Omental fat pad (tissue), 4 donors: Measurements from ENCODE around the gene STEEP1. TPM values are rescaled to one million over a fixed set of nuclear protein-coding genes. Genes with fewer than 3 reads are reported as not detected.
"Not testable (repeated sequence)": the region's sequence is repeated elsewhere in the genome, so short reads cannot be mapped to it uniquely, and the experiment has no call there.

ENCODE experiments used
- ATAC-seq: fragments of 150-250 bp; one replicate; pipeline ENCODE4 v1.9.1; 2016; ENCODE audit warnings: mild to moderate bottlenecking, moderate library complexity; ENCODE audit not compliant: low FRiP score
- DNase-seq: peaks from one replicate; pipeline ENCODE4 v3.0.0-alpha.2; 2019; ENCODE audit warnings: low spot score
- CTCF ChIP-seq, 3 donors: fragments of 450-650 bp; IDR thresholded peaks; one replicate each; pipeline ENCODE4 v1.5.1; 2016 to 2017; ENCODE audit warnings: antibody characterized with exemption in 3 of 3, mild to moderate bottlenecking in 3 of 3, moderate library complexity in 2 of 3
- total RNA-seq, 4 donors: library from RNA; depleted of rRNA; stranded (reverse); fragments of >200 nt; gene quantifications; one replicate each; pipeline ENCODE4 v1.1.0, GENCODE V29; 2016

STEEP1 gene
- total RNA-seq, 4 donors from 2014 or later = 24.0 to 32.0 (median 28.6) TPM

GRCh38 chrX:119507206-119507605 is 58.0 kb downstream of the STEEP1 start:
- no peak for ATAC-seq
- no peak for TF ChIP-seq CTCF (IDR thresholded peaks at IDR 0.05)
- no peak for DNase-seq

- no peak for TF ChIP-seq CTCF (IDR thresholded peaks at IDR 0.05)
- ATAC-seq (no peak), DNase-seq (no peak)
Measured at GRCh38 chrX:119505945-119506344, 59.3 kb downstream of the STEEP1 start.

- ATAC-seq, DNase-seq: not testable (repeated sequence)
Measured at GRCh38 chrX:119505145-119505544, 60.1 kb downstream of the STEEP1 start.

DNA sequence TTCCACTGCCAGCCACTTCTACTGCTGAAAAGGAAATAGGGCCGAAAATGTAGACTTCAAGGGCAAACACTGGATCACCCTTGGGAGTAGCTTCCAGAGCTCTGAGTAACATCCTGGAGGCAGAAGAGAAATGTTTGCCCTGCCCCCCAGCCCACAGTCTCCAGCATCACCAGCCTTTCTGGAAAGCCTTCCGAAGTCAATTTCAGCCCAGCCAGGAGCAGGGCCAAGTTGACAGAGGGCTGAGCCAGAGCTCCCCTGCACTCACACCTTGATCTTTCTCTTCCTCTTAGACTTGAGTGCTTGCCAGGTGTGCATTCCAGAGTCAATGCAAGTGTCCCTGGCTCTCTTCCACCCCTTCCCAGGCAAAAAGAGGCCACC is 61.7 kb downstream of the STEEP1 start:
- no peak for TF ChIP-seq CTCF (IDR thresholded peaks at IDR 0.05)
- peak; percentile 37 for ATAC-seq
- no peak for DNase-seq

DNA sequence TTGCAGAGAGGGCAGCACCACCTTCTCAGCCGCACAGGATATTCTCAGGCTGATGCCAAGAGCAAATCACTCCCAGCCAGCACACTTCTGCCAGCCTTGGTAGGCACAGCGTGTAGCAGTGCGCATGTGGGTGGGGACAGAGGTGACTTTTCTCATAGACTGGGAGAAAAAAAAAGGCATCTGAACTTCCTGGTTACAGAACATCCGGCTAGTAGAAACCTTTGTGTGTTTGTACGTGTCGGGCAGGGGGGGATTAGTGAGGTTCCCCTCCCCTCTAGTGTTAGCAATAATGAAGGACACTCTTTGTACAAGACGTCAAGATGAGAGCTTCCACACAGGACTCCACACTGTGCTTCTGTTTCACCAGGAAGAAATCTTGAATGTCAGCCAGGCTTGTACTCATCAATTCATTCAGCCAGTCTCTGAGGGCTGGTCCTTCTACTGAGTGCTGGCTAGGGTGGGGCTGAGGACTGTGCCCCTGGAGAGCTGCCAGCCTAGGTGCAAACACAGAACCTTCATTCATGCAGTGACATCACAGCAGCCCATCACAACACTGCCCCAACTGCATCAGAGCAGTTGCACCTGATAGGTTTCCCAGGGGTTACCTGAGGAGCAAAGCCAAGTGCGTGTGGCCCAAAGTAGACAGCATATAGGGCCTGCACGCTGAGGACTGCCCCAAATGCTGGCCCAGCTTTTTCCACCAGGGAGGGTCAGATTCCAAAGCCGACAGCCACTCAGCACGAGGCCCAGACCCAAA is 62.3 kb downstream of the STEEP1 start:
- DNase-seq = no peak
- peak; percentile 62 for ATAC-seq
- no peak for TF ChIP-seq CTCF (IDR thresholded peaks at IDR 0.05)

DNA sequence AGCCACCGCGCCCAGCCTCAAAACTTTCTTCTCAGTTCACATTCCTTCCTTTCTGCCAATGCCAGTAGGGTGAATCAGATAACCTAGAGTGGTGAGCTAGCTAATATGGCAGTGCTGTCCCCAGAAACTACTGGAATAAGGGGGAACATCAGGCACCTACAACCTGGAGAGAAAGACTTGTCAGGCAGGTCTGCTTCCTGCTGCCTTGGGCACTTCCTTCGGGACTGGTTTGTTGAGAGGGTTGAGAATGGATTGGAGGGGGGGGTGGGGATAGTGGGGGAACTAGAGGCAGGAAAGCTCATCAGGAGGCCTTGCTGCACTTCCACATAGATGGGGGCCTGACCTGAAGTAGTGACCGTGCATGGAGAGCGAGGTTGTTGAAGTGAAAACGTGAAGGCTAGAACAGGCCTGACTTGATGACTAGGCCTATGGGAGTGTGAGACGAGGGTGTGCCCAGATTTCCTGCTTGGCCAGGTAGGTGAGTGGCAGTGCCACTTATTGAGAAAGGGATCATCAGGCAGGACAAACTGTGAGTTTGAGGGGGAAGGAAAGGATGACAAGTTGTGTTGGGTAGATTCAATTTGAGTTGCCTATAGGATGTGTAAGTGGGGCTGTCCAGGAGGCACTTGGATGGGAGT is 63.6 kb downstream of the STEEP1 start:
- ATAC-seq = no peak
- DNase-seq = no peak
- TF ChIP-seq CTCF (IDR thresholded peaks at IDR 0.05) = no peak

DNA sequence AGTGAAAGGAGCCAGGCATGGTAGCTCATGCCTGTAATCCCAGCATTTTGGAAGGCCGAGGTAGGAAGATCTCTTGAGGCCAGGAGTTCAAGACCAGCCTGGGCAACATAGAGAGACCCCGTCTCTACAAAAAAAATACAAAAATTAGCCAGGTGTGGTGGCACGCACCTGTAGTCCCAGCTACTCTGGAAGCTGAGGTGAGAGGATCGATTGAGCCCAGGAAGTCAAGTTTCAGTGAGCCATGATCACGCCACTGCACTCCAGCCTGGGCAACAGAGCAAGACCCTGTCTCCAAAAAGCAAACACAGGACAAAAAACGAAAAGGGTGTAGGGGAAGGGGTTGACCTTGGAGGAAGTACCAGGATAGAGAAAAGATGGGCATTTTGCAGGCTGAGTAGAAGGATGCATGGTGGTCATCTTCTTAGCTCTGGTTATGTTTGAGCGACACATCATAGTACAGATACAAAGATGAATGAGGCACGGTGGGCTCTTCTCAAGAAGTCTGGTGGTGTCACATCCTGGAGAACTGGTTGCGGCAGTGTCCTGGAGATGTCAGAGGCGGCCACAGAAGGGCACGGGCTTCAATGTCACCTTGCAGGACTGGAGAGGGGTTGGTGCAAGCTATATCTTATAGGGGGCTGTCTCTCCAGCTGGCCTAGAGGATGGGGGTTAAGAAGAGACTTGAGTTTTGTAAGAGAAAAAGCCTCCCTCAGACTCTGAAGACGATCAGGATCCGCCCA is 65.0 kb downstream of the STEEP1 start:
- no peak for ATAC-seq
- no peak for DNase-seq

More for the DNA sequence above, 65.0 kb downstream of the STEEP1 start:
- no peak for TF ChIP-seq CTCF (IDR thresholded peaks at IDR 0.05)
